H1 (cell line): ENCODE measurements around the gene RERE. TPM values are rescaled to one million over a fixed set of nuclear protein-coding genes. Genes with fewer than 3 reads are reported as not detected.
"Not testable (repeated sequence)": the region's sequence is repeated elsewhere in the genome, so short reads cannot be mapped to it uniquely, and the experiment has no call there.

Experiments used
- CTCF ChIA-PET: fragments of 300-600 bp; sonication (Branson Sonifier 250); formaldehyde crosslinking; loops from one replicate; lab custom pipeline; 2021; ENCODE audit not compliant: partially characterized antibody; lab: Charles Lee
- POLR2A ChIA-PET: fragments of 300-600 bp; sonication (Branson Sonifier 250); formaldehyde crosslinking; loops from one replicate; lab custom pipeline; 2021; ENCODE audit warnings: inconsistent platforms; ENCODE audit not compliant: partially characterized antibody; lab: Charles Lee
- DNase-seq, 2 experiments: peaks; one replicate each; pipeline versions ENCODE4 v3.0.0 to v3.0.0-alpha.2; 2010 to 2022; ENCODE audit warnings: low spot score in 2 of 2, low read depth in 1 of 2, mixed read lengths in 1 of 2
- FAIRE-seq: peaks from 2 replicates; lab custom pipeline; 2011; peaks lifted over from hg19 to GRCh38; lab: Jason Lieb, UNC
- H2AFZ ChIP-seq: 2 replicates; pipeline ENCODE4 v1.8.1; 2012; ENCODE audit warnings: low read length, inconsistent platforms
- H2AK5ac ChIP-seq: 2 replicates; pipeline ENCODE4 v1.6.1; 2013; ENCODE audit warnings: low read depth, low read length
- H2BK120ac ChIP-seq: replicated peaks from 2 replicates; pipeline ENCODE3; 2013; ENCODE audit warnings: low read depth, low read length, inconsistent platforms
- H2BK12ac ChIP-seq: 2 replicates; pipeline ENCODE4 v1.6.1; 2013; ENCODE audit warnings: low read depth, low read length
- H2BK15ac ChIP-seq: 2 replicates; pipeline ENCODE4 v1.6.1; 2013; ENCODE audit warnings: low read length
- H2BK20ac ChIP-seq: 2 replicates; pipeline ENCODE4 v1.6.1; 2013; ENCODE audit warnings: low read length
- H2BK5ac ChIP-seq: 2 replicates; pipeline ENCODE4 v1.6.1; 2013; ENCODE audit warnings: low read depth, low read length
- H3K14ac ChIP-seq: 2 replicates; pipeline ENCODE4 v1.6.1; 2013; ENCODE audit warnings: inconsistent platforms; ENCODE audit not compliant: insufficient read length
- H3K18ac ChIP-seq: 2 replicates; pipeline ENCODE4 v1.6.1; 2013; ENCODE audit warnings: low read length; ENCODE audit errors: extremely low read depth
- H3K23ac ChIP-seq: 2 replicates; pipeline ENCODE4 v1.6.1; 2013; ENCODE audit warnings: inconsistent platforms; ENCODE audit not compliant: insufficient read length
- H3K23me2 ChIP-seq: 2 replicates; pipeline ENCODE4 v1.6.1; 2013; ENCODE audit warnings: low read depth, low read length
- H3K27ac ChIP-seq: 2 replicates; pipeline ENCODE4 v1.6.1; 2011; ENCODE audit warnings: low read depth, low read length, inconsistent platforms
- H3K27me3 ChIP-seq, 4 experiments: replicated peaks in 1 of 4; 1 replicate in 1 of 4; 2 replicates in 3 of 4; pipeline versions ENCODE4 v1.6.1 to v1.8.1; 2011 to 2013; ENCODE audit warnings: low read length in 3 of 4, mild to moderate bottlenecking in 3 of 4, inconsistent platforms in 2 of 4, mixed read lengths in 2 of 4, moderate library complexity in 1 of 4; ENCODE audit not compliant: control insufficient read depth in 3 of 4, insufficient read depth in 3 of 4; ENCODE audit errors: extremely low read depth in 1 of 4
- H3K36me3 ChIP-seq, 4 experiments: 2 replicates each; pipeline versions ENCODE4 v1.6.1 to v1.8.1; 2011 to 2013; ENCODE audit warnings: mild to moderate bottlenecking in 4 of 4, low read length in 3 of 4, moderate library complexity in 2 of 4, control low read depth in 1 of 4, inconsistent platforms in 1 of 4; ENCODE audit not compliant: insufficient read depth in 4 of 4, control insufficient read depth in 2 of 4
- H3K4ac ChIP-seq: replicated peaks from 2 replicates; pipeline ENCODE3; 2013; ENCODE audit warnings: low read length, low read depth, mixed read lengths, inconsistent platforms; ENCODE audit not compliant: insufficient read length
- H3K4me1 ChIP-seq, 4 experiments: replicated peaks in 1 of 4; 1 replicate in 1 of 4; 2 replicates in 3 of 4; pipeline versions ENCODE4 v1.6.1 to v1.8.1; 2011 to 2013; ENCODE audit warnings: low read length in 3 of 4, inconsistent platforms in 2 of 4, mixed read lengths in 1 of 4; ENCODE audit not compliant: insufficient read depth in 4 of 4, control insufficient read depth in 3 of 4
- H3K4me2 ChIP-seq, 2 experiments: 2 replicates each; pipeline versions ENCODE4 v1.6.1 to v1.8.1; 2011 to 2013; ENCODE audit warnings: low read depth in 2 of 2, low read length in 2 of 2, control low read depth in 1 of 2, inconsistent platforms in 1 of 2, mild to moderate bottlenecking in 1 of 2; ENCODE audit not compliant: insufficient read depth in 1 of 2
- H3K4me3 ChIP-seq, 4 experiments: fragments of 200-600, 300-600 bp in 1 of 4; sonication (generic), shearing (Covaris generic), sonication (Bioruptor Twin) in 1 of 4; 2 replicates each; pipeline versions ENCODE4 v1.5.1 to v1.8.1; 2011 to 2016; ENCODE audit warnings: low read length in 4 of 4, low read depth in 3 of 4, control low read depth in 2 of 4, inconsistent platforms in 2 of 4, mild to moderate bottlenecking in 2 of 4, mixed read lengths in 1 of 4, moderate library complexity in 1 of 4; ENCODE audit not compliant: insufficient read depth in 2 of 4; ENCODE audit errors: extremely low read depth in 1 of 4
- H3K56ac ChIP-seq: replicated peaks from 2 replicates; pipeline ENCODE3; 2013; ENCODE audit warnings: low read depth, mild to moderate bottlenecking, mixed read lengths, low read length, inconsistent platforms; ENCODE audit not compliant: insufficient read length
- H3K79me1 ChIP-seq: 2 replicates; pipeline ENCODE4 v1.6.1; 2013; ENCODE audit warnings: low read depth, low read length, control low read depth
- H3K79me2 ChIP-seq, 2 experiments: 2 replicates each; pipeline versions ENCODE4 v1.6.1 to v1.8.1; 2012 to 2013; ENCODE audit warnings: low read length in 2 of 2, mild to moderate bottlenecking in 2 of 2, inconsistent platforms in 1 of 2; ENCODE audit not compliant: insufficient read depth in 2 of 2, control insufficient read depth in 1 of 2
- H3K9ac ChIP-seq, 4 experiments: replicated peaks in 1 of 4; 1 replicate in 1 of 4; 2 replicates in 3 of 4; pipeline versions ENCODE4 v1.6.1 to v1.8.1; 2011 to 2013; ENCODE audit warnings: low read depth in 3 of 4, low read length in 3 of 4, control low read depth in 2 of 4, mild to moderate bottlenecking in 2 of 4, moderate library complexity in 2 of 4, inconsistent platforms in 1 of 4; ENCODE audit errors: extremely low read depth in 1 of 4
- H3K9me3 ChIP-seq, 2 experiments: 2 replicates each; pipeline versions ENCODE4 v1.6.1 to v1.8.1; 2012 to 2013; ENCODE audit warnings: mild to moderate bottlenecking in 2 of 2, moderate library complexity in 2 of 2, control low read depth in 1 of 2, inconsistent platforms in 1 of 2, low read depth in 1 of 2, low read length in 1 of 2, mixed read lengths in 1 of 2; ENCODE audit not compliant: insufficient read depth in 2 of 2
- H4K20me1 ChIP-seq, 2 experiments: replicated peaks in 1 of 2; 2 replicates each; pipeline versions ENCODE3 to v1.8.1; 2011 to 2013; ENCODE audit warnings: inconsistent platforms in 2 of 2, low read length in 2 of 2, mild to moderate bottlenecking in 1 of 2; ENCODE audit not compliant: insufficient read depth in 2 of 2, control insufficient read depth in 1 of 2
- H4K5ac ChIP-seq: 2 replicates; pipeline ENCODE4 v1.6.1; 2013; ENCODE audit warnings: low read length, low read depth, mixed read lengths, inconsistent platforms; ENCODE audit not compliant: insufficient read length
- H4K8ac ChIP-seq: 2 replicates; pipeline ENCODE4 v1.8.0; 2013; ENCODE audit warnings: mild to moderate bottlenecking, moderate library complexity, low read length, inconsistent platforms; ENCODE audit not compliant: insufficient read depth; ENCODE audit errors: extremely low read depth
- H4K91ac ChIP-seq: replicated peaks from 2 replicates; pipeline ENCODE3; 2013; ENCODE audit warnings: low read length, mixed read lengths, inconsistent platforms; ENCODE audit not compliant: insufficient read length
- GABPA ChIP-seq: IDR thresholded peaks from 2 replicates; pipeline ENCODE4 v1.6.1; 2011; ENCODE audit warnings: mild to moderate bottlenecking, low read length, moderate library complexity, borderline replicate concordance; ENCODE audit not compliant: insufficient read depth
- RBBP5 ChIP-seq: IDR thresholded peaks from 2 replicates; pipeline ENCODE4 v1.7.1; 2012; ENCODE audit warnings: low read depth, mild to moderate bottlenecking, inconsistent platforms, low read length, moderate library complexity, borderline replicate concordance
- SUZ12 ChIP-seq: fragments of 200-600 bp; sonication (generic); IDR thresholded peaks from 2 replicates; pipeline ENCODE4 v1.6.1; 2012; ENCODE audit warnings: mild to moderate bottlenecking, inconsistent platforms, low read length, moderate library complexity, mixed read lengths
- YY1 ChIP-seq: IDR thresholded peaks from 2 replicates; pipeline ENCODE4 v1.6.1; 2011; ENCODE audit warnings: low read depth, mild to moderate bottlenecking, low read length
- WGBS, 2 experiments: shearing (Covaris generic) in 1 of 2; methylation state at CpG; one replicate each; pipeline versions ENCODE4 v1.1.6 to v1.1.7; 2013 to 2015; ENCODE audit warnings: low lambda C conversion rate in 2 of 2, mixed read lengths in 2 of 2, inconsistent platforms in 1 of 2, low coverage in 1 of 2, missing lambda C conversion rate in 1 of 2; ENCODE audit not compliant: insufficient replicate concordance in 2 of 2, insufficient coverage in 1 of 2, insufficient read length in 1 of 2; ENCODE audit errors: extremely low coverage in 1 of 2, missing lambda C conversion rate in 1 of 2; 5-methylcytosine and 5-hydroxymethylcytosine counted together
- polyA plus RNA-seq, 7 experiments: library from polyadenylated mRNA; depleted of rRNA in 3 of 7; stranded (reverse) in 5 of 7; unstranded in 2 of 7; fragments of >200 nt in 5 of 7; fragments of 200-250 nt in 2 of 7; gene quantifications; 1 replicate in 5 of 7; 2 replicates in 1 of 7; 4 replicates in 1 of 7; pipeline versions ENCODE4 v1.2.1 to v1.2.3, GENCODE V29; 2011 to 2013; ENCODE audit warnings: missing spikeins in 2 of 7, mixed read lengths in 2 of 7
- total RNA-seq: library from RNA; stranded (reverse); fragmentation: NEBNext Ultra II Directional; extraction: Animal tissue kit (Norgen Biotek cat#: 25700); gene quantifications from 2 replicates; pipeline ENCODE4 v1.2.1, GENCODE V29; 2021

The RERE gene
- total and polyA plus RNA-seq, 2 of the 8 experiments (the other 6 are each of a cell fraction or from before 2014, with no cell fraction given) = 15.3 to 142 TPM

DNA sequence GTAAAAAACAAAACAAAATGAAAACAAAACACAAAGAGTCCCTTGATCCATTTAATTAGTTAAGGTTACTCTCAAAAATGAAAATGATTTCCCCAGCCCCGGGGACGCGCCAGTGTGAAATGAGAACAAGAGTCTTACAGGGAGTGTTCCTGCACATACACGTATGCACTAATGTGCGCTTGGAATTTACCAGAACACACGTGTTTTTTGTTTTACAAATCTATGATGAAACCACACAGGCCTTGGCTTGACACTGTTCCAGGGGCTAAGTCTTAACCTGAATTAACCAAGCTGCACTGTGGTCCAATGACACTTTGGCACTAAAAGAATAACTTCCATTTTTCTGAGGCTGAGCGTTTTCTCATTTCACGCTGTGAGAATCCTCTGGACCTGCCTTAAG is 435.8 kb downstream of the RERE start (continued):
- no peak for TF ChIP-seq GABPA
- no peak for TF ChIP-seq YY1
- TF ChIP-seq SUZ12 = no peak
- TF ChIP-seq RBBP5 = no peak

DNA sequence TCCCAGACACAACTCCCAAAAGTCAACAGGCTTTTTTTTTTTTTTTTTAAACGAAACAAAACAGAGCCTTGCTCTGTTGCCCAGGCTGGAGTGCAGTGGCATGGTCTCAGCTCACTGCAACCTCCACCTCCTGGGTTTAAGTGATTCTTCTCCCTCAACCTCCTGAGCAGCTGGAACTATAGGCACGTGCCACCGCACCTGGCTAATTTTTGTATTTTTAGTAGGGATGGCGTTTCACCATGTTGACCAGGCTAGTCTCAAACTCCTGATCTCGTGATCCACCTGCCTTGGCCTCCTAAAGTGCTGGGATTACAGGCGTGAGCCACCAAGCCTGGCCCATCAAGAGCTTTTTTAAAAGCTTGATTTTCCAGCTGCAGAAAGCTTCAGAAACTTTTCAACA is 437.1 kb downstream of the RERE start:
- H3K4ac ChIP-seq, H4K91ac ChIP-seq, H3K56ac ChIP-seq, H3K27me3 ChIP-seq, DNase-seq, H2BK12ac ChIP-seq, H2BK5ac ChIP-seq, H3K4me2 ChIP-seq, H3K9ac ChIP-seq, H3K23ac ChIP-seq, H3K36me3 ChIP-seq, H3K14ac ChIP-seq, H3K23me2 ChIP-seq, H3K9me3 ChIP-seq, H3K18ac ChIP-seq, H2BK20ac ChIP-seq, H2AFZ ChIP-seq, H2BK120ac ChIP-seq, FAIRE-seq, H4K8ac ChIP-seq, H2BK15ac ChIP-seq, H4K5ac ChIP-seq, H2AK5ac ChIP-seq, H3K4me3 ChIP-seq, H3K27ac ChIP-seq: not testable (repeated sequence)
- ChIA-PET POLR2A (interaction anchor here (0.6 kb wide), 1 partner anchor 37 kb away, joined by 3 read pairs; no protein-coding TSS in a partner anchor), CTCF (interaction anchor here (0.9 to 2.0 kb wide), 4 partner anchors 9 to 60 kb away, joined by 3 to 9 read pairs (median 4); no protein-coding TSS in a partner anchor)
- WGBS, 2 experiments = 77% methylated on average over 5 of the region's 6 CpGs; no CpG with 5 or more reads in 1 of the 2 experiments
- Histone ChIP-seq H3K79me2 (peaks cover 0 to 76% of the 10 kb centered on the region in 2 experiments; a peak in 2 of 4 replicates), H3K4me1 (peaks cover 0 to 21% (median 14%) of the 10 kb centered on the region in 4 experiments; a peak in 5 of 7 replicates), H4K20me1 (peaks cover 17 to 28% of the 10 kb centered on the region in 2 experiments), H3K79me1 (peaks cover 22% of the 10 kb centered on the region)
